ENCODE results near the gene LRMDA. TPM values are rescaled to one million over a fixed set of nuclear protein-coding genes. Genes with fewer than 3 reads are reported as not detected.

LRMDA gene
- polyA plus RNA-seq, 3 donors, result 39.8 to 59.6 (median 56.4) TPM

DNA sequence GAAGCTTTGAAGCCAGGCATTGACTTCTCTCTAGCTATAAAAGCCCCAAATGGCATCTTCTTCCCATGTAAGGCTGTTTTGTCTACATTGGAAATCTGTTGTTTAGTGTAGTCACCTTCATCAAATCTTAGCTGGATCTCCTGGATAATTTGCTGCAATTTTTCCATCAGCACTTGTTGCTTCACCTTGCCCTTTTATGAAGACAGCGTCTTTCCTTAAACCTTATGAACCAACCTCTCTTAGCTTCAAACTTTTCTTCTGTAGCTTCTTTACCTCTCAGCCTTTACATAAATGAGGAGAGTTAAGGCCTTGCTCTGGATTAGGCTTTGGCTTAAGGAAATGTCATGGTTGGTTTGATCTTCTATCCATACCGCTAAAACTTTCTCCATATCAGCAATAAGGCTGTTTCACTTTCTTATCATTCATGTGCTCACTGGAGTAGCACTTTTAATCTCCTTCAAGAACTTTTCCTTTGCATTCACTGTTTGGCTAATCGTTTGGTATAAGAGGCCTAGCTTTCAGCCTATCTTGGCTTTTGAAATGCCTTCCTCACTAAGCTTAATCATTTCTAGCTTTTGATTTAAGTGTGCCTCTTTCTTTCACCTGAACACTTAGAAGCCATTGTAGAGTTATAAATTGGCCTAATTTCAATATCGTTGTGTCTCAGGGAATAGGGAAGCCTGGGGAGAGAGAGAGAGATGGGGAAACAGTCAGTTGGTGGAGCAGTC, 803.2 kb downstream of the LRMDA start:
- no peak overlapping the region for H3K27ac Mint-ChIP-seq
- intact Hi-C loops (cut with micrococcal nuclease), result no loop called here
- TF ChIP-seq, protein P1, sequence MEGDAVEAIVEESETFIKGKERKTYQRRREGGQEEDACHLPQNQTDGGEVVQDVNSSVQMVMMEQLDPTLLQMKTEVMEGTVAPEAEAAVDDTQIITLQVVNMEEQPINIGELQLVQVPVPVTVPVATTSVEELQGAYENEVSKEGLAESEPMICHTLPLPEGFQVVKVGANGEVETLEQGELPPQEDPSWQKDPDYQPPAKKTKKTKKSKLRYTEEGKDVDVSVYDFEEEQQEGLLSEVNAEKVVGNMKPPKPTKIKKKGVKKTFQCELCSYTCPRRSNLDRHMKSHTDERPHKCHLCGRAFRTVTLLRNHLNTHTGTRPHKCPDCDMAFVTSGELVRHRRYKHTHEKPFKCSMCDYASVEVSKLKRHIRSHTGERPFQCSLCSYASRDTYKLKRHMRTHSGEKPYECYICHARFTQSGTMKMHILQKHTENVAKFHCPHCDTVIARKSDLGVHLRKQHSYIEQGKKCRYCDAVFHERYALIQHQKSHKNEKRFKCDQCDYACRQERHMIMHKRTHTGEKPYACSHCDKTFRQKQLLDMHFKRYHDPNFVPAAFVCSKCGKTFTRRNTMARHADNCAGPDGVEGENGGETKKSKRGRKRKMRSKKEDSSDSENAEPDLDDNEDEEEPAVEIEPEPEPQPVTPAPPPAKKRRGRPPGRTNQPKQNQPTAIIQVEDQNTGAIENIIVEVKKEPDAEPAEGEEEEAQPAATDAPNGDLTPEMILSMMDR (IDR thresholded peaks at IDR 0.05), result no peak
- no peaks in the 10 kb centered on the region for H3K4me1 ChIP-seq (ENCODE audit: control insufficient read depth in 1 of 2, insufficient read depth in 2 of 2, low read length in 2 of 2)
- no peak overlapping the region for H3K27ac ChIP-seq (ENCODE audit: low read depth in 1 of 2, low read length in 2 of 2)
- H3K4me2 ChIP-seq (replicated peaks; ENCODE audit: extremely low read depth, low read length, poor library complexity, severe bottlenecking), result no peak overlapping the region
- no peaks in the 10 kb centered on the region for H3K27me3 Mint-ChIP-seq (ENCODE audit: low read depth in 3 of 3)
- H3K9ac ChIP-seq (ENCODE audit: insufficient read depth, low read length, poor library complexity, severe bottlenecking), result no peak overlapping the region
- H3K4me1 Mint-ChIP-seq, result no peaks in the 10 kb centered on the region
- H3K9me3 Mint-ChIP-seq, result peaks cover 0 to 4% (median 0%) of the 10 kb centered on the region in 7 donors
- WGBS (ENCODE audit: insufficient coverage), result no CpG with 5 or more reads among the region's 4 CpGs
- DNase-seq, result no peak
- H3K9me3 ChIP-seq (replicated peaks in 1 of 2; ENCODE audit: control insufficient read depth in 1 of 2, insufficient read depth in 1 of 2, low read length in 2 of 2), result peaks cover 0 to 4% of the 10 kb centered on the region in 2 donors
- peaks cover 6 to 8% of the 10 kb centered on the region in 2 donors for H3K36me3 Mint-ChIP-seq
- H3K79me2 ChIP-seq (ENCODE audit: insufficient read depth, low read length), result no peaks in the 10 kb centered on the region
- no peak overlapping the region for H2AFZ ChIP-seq (ENCODE audit: insufficient read depth, low read depth, low read length, poor library complexity, severe bottlenecking)
- H3K4me3 ChIP-seq (replicated peaks in 1 of 3; ENCODE audit: low read depth in 2 of 3, low read length in 3 of 3), result no peak overlapping the region
- H4K20me1 ChIP-seq (ENCODE audit: insufficient read depth, low read length), result no peaks in the 10 kb centered on the region
- H3K27me3 ChIP-seq (ENCODE audit: control insufficient read depth in 2 of 2, insufficient read depth in 2 of 2, low read length in 2 of 2), result no peaks in the 10 kb centered on the region
- no peak overlapping the region for H3K4me3 Mint-ChIP-seq
- H3K36me3 ChIP-seq (replicated peaks in 1 of 2; ENCODE audit: control insufficient read depth in 1 of 2, insufficient read depth in 2 of 2, low read length in 2 of 2), result no peaks in the 10 kb centered on the region

DNA sequence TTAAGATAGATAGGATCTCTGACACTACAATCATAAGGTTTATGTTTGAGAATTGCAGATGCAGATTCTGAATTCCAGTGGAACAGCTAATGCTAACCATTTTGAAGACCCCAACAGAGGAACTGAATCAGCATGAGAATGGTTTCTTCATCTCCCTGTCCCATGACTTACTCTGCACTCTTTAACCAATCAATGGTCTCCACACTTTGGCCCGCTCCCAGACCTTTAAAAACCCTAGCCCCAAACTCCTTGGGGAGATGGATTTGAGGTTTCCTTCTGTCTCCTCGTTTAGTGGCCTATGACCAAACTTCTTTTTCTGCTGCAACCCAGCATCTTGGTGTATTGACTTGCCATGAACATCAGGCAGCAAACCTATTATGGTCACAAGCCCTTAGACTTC, 804.9 kb downstream of the LRMDA start:
- H3K9me3 Mint-ChIP-seq, result peaks cover 0 to 4% (median 2%) of the 10 kb centered on the region in 7 donors
- Histone ChIP-seq H3K36me3 (replicated peaks in 1 of 2; ENCODE audit: control insufficient read depth in 1 of 2, insufficient read depth in 2 of 2, low read length in 2 of 2) (no peaks in the 10 kb centered on the region), H4K20me1 (ENCODE audit: insufficient read depth, low read length) (no peaks in the 10 kb centered on the region), H3K9me3 (replicated peaks in 1 of 2; ENCODE audit: control insufficient read depth in 1 of 2, insufficient read depth in 1 of 2, low read length in 2 of 2) (peaks cover 0 to 4% of the 10 kb centered on the region in 2 donors), H3K9ac (ENCODE audit: insufficient read depth, low read length, poor library complexity, severe bottlenecking) (no peak overlapping the region), H2AFZ (ENCODE audit: insufficient read depth, low read depth, low read length, poor library complexity, severe bottlenecking) (no peak overlapping the region), H3K4me3 (replicated peaks in 1 of 3; ENCODE audit: low read depth in 2 of 3, low read length in 3 of 3) (no peak overlapping the region), H3K27me3 (ENCODE audit: control insufficient read depth in 2 of 2, insufficient read depth in 2 of 2, low read length in 2 of 2) (no peaks in the 10 kb centered on the region), H3K4me2 (replicated peaks; ENCODE audit: extremely low read depth, low read length, poor library complexity, severe bottlenecking) (no peak overlapping the region), H3K4me1 (ENCODE audit: control insufficient read depth in 1 of 2, insufficient read depth in 2 of 2, low read length in 2 of 2) (no peaks in the 10 kb centered on the region), H3K27ac (ENCODE audit: low read depth in 1 of 2, low read length in 2 of 2) (no peak overlapping the region), H3K79me2 (ENCODE audit: insufficient read depth, low read length) (no peaks in the 10 kb centered on the region)
- TF ChIP-seq, protein P1 (IDR thresholded peaks at IDR 0.05), result no peak
- no CpG with 5 or more reads among the region's 2 CpGs for WGBS (ENCODE audit: insufficient coverage)
- intact Hi-C loops (cut with micrococcal nuclease), result no loop called here
- H3K4me3 Mint-ChIP-seq, result no peak overlapping the region
- H3K36me3 Mint-ChIP-seq, result peaks cover 6 to 8% of the 10 kb centered on the region in 2 donors
- no peaks in the 10 kb centered on the region for H3K27me3 Mint-ChIP-seq (ENCODE audit: low read depth in 3 of 3)
- no peak overlapping the region for H3K27ac Mint-ChIP-seq
- H3K4me1 Mint-ChIP-seq, result no peaks in the 10 kb centered on the region
- DNase-seq, result no peak

Measured in CD14-positive monocyte (primary cell).